Measurements from ENCODE around the gene AK2.

- TF ChIP-seq CTCF (IDR thresholded peaks at IDR 0.05) (no peak), POLR2A (IDR thresholded peaks at IDR 0.05) (no peak)
Observed at GRCh38 chr1:32963746-32964460, 72.8 kb downstream of the AK2 start.
